Measurements from ENCODE around the gene CAPN14. TPM values are rescaled to one million over a fixed set of nuclear protein-coding genes. Genes with fewer than 3 reads are reported as not detected.

CAPN14 gene
- polyA plus RNA-seq, 2 donors: 72.7 to 141 TPM

DNA sequence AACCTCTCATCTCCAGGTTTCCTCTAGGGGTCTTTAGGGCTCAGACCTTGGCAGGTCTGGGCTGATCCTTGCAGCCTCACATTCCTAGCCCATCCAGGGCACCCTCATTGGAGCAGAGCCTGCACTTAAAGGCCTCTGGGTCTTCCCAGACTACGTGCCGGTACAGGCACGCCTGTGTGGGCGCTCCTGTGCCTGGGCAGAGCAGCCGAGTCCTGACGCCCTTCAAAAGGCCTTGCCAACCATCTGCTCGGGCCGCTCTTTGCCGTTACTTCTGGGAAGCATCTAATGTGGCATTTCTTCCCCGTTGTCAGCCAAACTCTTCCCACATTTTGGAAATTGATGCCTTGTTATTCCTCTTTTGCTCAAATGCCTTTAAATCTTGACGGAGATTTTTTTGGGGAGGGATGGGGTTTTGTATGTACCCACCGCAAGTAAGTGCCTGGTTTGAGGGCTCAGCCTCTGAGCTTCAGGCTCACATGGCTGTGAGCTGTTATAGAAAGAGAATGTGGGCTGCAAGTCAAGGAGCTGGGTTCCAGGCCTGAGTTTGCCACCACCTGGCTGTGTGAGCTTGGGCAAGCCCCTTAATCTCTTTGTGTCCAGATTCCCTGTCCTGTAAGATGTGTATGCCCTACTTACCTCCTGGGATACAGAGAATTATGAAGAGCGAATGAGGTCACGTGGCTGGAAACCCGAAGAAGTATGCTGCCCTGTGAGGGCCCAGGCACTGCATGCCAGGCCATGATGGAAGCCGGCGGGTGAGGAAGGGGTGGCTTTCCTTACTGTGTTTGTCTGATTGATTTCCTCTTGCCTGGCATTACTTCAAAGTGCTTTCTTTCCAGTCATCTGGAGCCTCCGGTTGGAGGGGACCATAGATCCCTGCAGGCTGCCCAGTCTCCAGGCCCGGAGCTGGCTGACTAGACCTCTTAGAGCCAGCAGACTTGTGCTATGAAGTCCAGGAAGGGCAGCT lies 37.2 kb upstream of the CAPN14 start:
- Histone ChIP-seq H3K27me3 (ENCODE audit: control insufficient read depth in 1 of 2, insufficient read depth in 2 of 2, low read length in 2 of 2) (no peaks in the 10 kb centered on the region), H3K36me3 (ENCODE audit: control insufficient read depth in 2 of 2, insufficient read depth in 2 of 2, low read length in 1 of 2) (peaks cover 0 to 13% of the 10 kb centered on the region in 2 donors), H3K4me3 (ENCODE audit: low read depth in 1 of 2, low read length in 2 of 2) (peak overlapping the region; percentile 12 to 26), H3K27ac (ENCODE audit: low read depth in 2 of 2, low read length in 1 of 2) (peak overlapping the region; percentile 73 to 91), H3K4me1 (ENCODE audit: control insufficient read depth in 2 of 2, insufficient read depth in 2 of 2, low read length in 1 of 2) (peaks cover 6 to 33% of the 10 kb centered on the region in 2 donors), H3K9me3 (ENCODE audit: control insufficient read depth in 2 of 2, insufficient read depth in 1 of 2, low read depth in 1 of 2, low read length in 1 of 2) (no peaks in the 10 kb centered on the region)
- WGBS, 2 donors: 59 to 72% methylated on average over 19 of the region's 19 CpGs

DNA sequence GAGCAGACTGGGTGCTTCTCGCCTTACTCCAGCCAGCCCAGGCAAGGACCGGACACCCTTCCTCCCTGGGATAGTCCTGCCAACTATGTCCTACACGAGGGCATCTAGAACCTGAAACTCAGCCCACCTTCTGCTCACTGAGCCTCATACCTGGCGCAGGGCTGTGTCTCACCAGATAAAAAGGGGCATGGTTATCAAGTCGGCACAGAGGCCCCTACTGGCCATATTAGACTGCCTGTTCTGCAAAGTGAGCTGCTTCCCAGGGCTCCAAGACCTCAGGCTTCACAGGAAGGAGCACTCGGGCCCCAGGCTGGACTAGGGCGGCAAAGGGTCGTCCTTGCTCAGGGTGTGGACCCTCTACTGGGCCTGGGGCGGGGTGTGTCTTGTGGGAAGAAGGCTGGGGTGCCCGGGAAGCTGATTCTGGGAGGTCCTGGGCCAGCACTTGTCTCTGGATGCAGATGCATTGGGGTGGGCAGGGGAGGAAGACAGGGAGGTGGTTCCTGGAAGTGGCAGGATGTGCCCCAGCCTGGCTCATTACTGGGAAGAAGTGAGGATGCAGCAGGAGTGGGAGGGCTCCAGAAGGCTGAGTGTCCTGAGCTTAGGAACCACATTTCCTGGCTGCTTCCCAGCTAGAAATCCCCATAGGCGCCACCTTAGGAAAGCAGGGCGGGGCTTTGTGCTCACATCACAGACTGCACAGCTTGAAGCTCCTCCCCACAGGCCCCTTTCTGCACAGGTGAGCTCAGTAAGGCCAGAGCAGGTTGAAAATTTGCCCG lies 36.2 kb upstream of the CAPN14 start:
- WGBS, 2 donors: 49 to 63% methylated on average over 13 of the region's 13 CpGs
- peak overlapping the region; percentile 73 to 85 for H3K27ac ChIP-seq (ENCODE audit: low read depth in 2 of 2, low read length in 1 of 2)
- no peaks in the 10 kb centered on the region for H3K27me3 ChIP-seq (ENCODE audit: control insufficient read depth in 1 of 2, insufficient read depth in 2 of 2, low read length in 2 of 2)
- H3K4me1 ChIP-seq (ENCODE audit: control insufficient read depth in 2 of 2, insufficient read depth in 2 of 2, low read length in 1 of 2): peaks cover 6 to 38% of the 10 kb centered on the region in 2 donors
- peak overlapping the region; percentile 12 to 26 for H3K4me3 ChIP-seq (ENCODE audit: low read depth in 1 of 2, low read length in 2 of 2)
- H3K9me3 ChIP-seq (ENCODE audit: control insufficient read depth in 2 of 2, insufficient read depth in 1 of 2, low read depth in 1 of 2, low read length in 1 of 2): no peaks in the 10 kb centered on the region
- H3K36me3 ChIP-seq (ENCODE audit: control insufficient read depth in 2 of 2, insufficient read depth in 2 of 2, low read length in 1 of 2): peaks cover 0 to 17% of the 10 kb centered on the region in 2 donors

DNA sequence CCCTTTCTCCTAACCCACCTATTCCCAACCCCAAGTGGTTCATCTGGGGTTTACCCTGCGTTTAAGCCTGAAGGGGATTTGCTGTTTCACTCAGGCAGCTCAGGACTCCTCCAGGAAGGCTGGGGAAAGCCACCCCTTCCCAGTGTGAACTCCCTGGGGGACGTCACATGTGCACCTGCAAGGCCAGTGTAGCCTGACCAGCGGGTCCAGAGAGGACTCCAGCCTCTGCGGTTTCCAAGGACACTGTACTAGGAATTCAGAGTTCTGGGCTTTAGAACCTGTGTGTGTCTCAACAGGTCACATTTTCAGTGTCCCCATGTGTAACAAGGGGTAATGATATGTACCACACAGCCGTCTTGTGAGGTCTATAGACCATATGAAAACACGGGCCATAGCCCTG lies 34.5 kb upstream of the CAPN14 start:
- Histone ChIP-seq H3K27me3 (ENCODE audit: control insufficient read depth in 1 of 2, insufficient read depth in 2 of 2, low read length in 2 of 2) (no peaks in the 10 kb centered on the region), H3K4me3 (ENCODE audit: low read depth in 1 of 2, low read length in 2 of 2) (no peak overlapping the region), H3K4me1 (ENCODE audit: control insufficient read depth in 2 of 2, insufficient read depth in 2 of 2, low read length in 1 of 2) (peaks cover 6 to 28% of the 10 kb centered on the region in 2 donors), H3K36me3 (ENCODE audit: control insufficient read depth in 2 of 2, insufficient read depth in 2 of 2, low read length in 1 of 2) (peaks cover 0 to 13% of the 10 kb centered on the region in 2 donors), H3K9me3 (ENCODE audit: control insufficient read depth in 2 of 2, insufficient read depth in 1 of 2, low read depth in 1 of 2, low read length in 1 of 2) (no peaks in the 10 kb centered on the region), H3K27ac (ENCODE audit: low read depth in 2 of 2, low read length in 1 of 2) (peak overlapping the region in 1 of 2 donors; percentile 43)
- WGBS, 2 donors: 84 to 89% methylated on average over 6 of the region's 6 CpGs

DNA sequence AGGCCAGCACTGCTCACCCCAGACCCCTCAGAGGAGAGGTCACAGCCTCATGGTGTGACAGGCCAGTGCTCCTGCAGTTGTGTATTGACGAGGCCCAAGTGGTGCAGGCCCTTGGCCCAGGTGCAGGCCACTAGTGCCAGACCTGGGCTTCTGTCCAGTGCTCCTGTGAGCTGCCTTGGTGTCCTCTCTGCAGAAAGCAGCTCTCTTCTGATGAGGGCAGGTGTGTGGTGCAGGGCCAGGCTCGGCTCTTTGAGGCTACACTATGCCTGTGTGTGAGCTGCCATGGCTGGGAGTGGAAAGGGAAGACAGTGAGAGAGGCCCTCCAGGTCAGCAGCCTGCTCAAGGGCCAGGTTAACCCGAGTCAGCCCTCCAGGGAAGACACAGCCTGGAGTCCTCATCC lies 33.7 kb upstream of the CAPN14 start:
- H3K36me3 ChIP-seq (ENCODE audit: control insufficient read depth in 2 of 2, insufficient read depth in 2 of 2, low read length in 1 of 2): peaks cover 0 to 13% of the 10 kb centered on the region in 2 donors
- H3K9me3 ChIP-seq (ENCODE audit: control insufficient read depth in 2 of 2, insufficient read depth in 1 of 2, low read depth in 1 of 2, low read length in 1 of 2): no peaks in the 10 kb centered on the region
- H3K27ac ChIP-seq (ENCODE audit: low read depth in 2 of 2, low read length in 1 of 2): peak overlapping the region in 1 of 2 donors; percentile 44
- H3K27me3 ChIP-seq (ENCODE audit: control insufficient read depth in 1 of 2, insufficient read depth in 2 of 2, low read length in 2 of 2): no peaks in the 10 kb centered on the region
- WGBS, 2 donors: 78 to 87% methylated on average over 3 of the region's 3 CpGs
- H3K4me3 ChIP-seq (ENCODE audit: low read depth in 1 of 2, low read length in 2 of 2): no peak overlapping the region
- peaks cover 4 to 22% of the 10 kb centered on the region in 2 donors for H3K4me1 ChIP-seq (ENCODE audit: control insufficient read depth in 2 of 2, insufficient read depth in 2 of 2, low read length in 1 of 2)

DNA sequence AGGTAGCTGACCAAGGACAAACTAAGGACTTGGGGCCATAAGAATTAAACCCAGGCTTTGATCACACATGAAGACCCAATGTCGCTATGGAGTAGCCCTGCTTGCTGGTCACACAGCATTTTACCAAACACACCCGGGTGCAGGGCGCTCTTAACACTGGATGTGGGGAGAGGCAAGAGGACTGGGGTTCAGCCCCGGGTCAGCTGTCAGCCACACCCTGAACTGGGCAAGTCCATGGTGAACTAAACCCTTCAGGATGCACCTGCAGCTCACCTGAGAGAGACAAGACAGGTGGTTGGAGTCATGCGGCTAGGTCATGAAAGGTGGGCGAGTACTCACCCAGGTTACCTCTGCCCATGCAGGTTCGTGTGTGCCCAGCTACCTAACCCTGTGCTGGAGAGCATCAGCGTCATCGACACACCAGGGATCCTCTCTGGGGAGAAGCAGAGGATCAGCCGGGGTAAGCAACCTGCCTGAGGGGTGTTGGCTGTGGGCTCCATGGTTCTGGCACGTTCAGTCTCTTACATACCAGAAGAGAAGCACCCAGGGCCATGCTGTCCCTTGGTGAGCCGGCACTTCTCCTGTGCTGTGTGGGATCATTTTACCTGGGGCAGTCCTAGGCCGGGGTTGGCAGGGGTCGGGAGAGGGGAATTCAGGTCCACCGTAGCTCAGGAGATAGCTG lies 31.8 kb upstream of the CAPN14 start:
- Histone ChIP-seq H3K36me3 (ENCODE audit: control insufficient read depth in 2 of 2, insufficient read depth in 2 of 2, low read length in 1 of 2) (peaks cover 0 to 17% of the 10 kb centered on the region in 2 donors), H3K27ac (ENCODE audit: low read depth in 2 of 2, low read length in 1 of 2) (peak overlapping the region in 1 of 2 donors; percentile 62), H3K27me3 (ENCODE audit: control insufficient read depth in 1 of 2, insufficient read depth in 2 of 2, low read length in 2 of 2) (no peaks in the 10 kb centered on the region), H3K4me1 (ENCODE audit: control insufficient read depth in 2 of 2, insufficient read depth in 2 of 2, low read length in 1 of 2) (peaks cover 4 to 16% of the 10 kb centered on the region in 2 donors), H3K4me3 (ENCODE audit: low read depth in 1 of 2, low read length in 2 of 2) (peak overlapping the region; percentile 7 to 20), H3K9me3 (ENCODE audit: control insufficient read depth in 2 of 2, insufficient read depth in 1 of 2, low read depth in 1 of 2, low read length in 1 of 2) (no peaks in the 10 kb centered on the region)
- 68 to 86% methylated on average over 15 of the region's 15 CpGs for WGBS, 2 donors

DNA sequence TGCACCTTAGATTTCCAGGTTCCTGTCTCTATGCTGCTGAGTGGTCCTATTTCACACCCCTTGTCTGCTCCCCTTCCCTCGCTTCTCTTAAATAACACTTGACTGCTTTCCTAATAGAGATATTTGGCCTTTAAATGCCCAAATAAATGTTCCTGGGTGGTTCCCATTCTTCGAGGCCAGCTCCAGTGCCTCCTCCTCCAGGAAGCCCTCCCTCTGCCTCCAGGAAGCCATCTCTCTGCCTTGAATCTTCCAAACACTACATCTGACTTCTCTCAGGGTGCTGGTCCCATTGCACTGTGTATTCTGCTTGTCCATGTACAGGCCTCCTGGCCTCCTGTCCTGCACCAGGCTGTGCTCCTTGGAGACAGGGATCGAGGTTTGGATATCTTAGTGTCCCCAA lies 30.8 kb upstream of the CAPN14 start:
- Histone ChIP-seq H3K27ac (ENCODE audit: low read depth in 2 of 2, low read length in 1 of 2) (no peak overlapping the region), H3K4me3 (ENCODE audit: low read depth in 1 of 2, low read length in 2 of 2) (no peak overlapping the region), H3K9me3 (ENCODE audit: control insufficient read depth in 2 of 2, insufficient read depth in 1 of 2, low read depth in 1 of 2, low read length in 1 of 2) (no peaks in the 10 kb centered on the region), H3K27me3 (ENCODE audit: control insufficient read depth in 1 of 2, insufficient read depth in 2 of 2, low read length in 2 of 2) (no peaks in the 10 kb centered on the region), H3K4me1 (ENCODE audit: control insufficient read depth in 2 of 2, insufficient read depth in 2 of 2, low read length in 1 of 2) (peaks cover 0 to 10% of the 10 kb centered on the region in 2 donors), H3K36me3 (ENCODE audit: control insufficient read depth in 2 of 2, insufficient read depth in 2 of 2, low read length in 1 of 2) (peaks cover 0 to 19% of the 10 kb centered on the region in 2 donors)
- WGBS, 2 donors: 89 to 92% methylated on average over 3 of the region's 3 CpGs

DNA sequence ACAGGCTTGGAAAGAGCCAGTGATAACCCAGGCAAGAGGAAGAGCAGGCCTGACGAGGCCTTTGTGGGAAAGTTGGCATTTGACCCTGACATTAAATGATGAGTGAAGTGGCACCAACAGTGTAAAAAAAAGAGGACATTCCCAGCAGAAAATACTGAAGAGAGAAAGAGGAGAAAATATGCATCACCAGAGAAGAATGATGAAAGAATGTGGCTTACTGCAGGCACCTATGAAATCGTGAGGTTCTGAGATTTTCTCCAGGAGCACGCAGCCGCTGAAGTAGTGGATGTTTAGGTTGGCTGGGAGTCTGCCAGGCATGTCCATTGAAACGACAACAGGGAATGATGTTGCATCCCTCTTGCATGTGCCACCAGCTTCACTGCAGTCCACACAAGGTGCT lies 30.4 kb upstream of the CAPN14 start:
- H3K4me3 ChIP-seq (ENCODE audit: low read depth in 1 of 2, low read length in 2 of 2): no peak overlapping the region
- peaks cover 0 to 19% of the 10 kb centered on the region in 2 donors for H3K36me3 ChIP-seq (ENCODE audit: control insufficient read depth in 2 of 2, insufficient read depth in 2 of 2, low read length in 1 of 2)
- no peaks in the 10 kb centered on the region for H3K9me3 ChIP-seq (ENCODE audit: control insufficient read depth in 2 of 2, insufficient read depth in 1 of 2, low read depth in 1 of 2, low read length in 1 of 2)
- H3K27ac ChIP-seq (ENCODE audit: low read depth in 2 of 2, low read length in 1 of 2): no peak overlapping the region
- WGBS, 2 donors: 77 to 81% methylated on average over 5 of the region's 5 CpGs
- H3K27me3 ChIP-seq (ENCODE audit: control insufficient read depth in 1 of 2, insufficient read depth in 2 of 2, low read length in 2 of 2): no peaks in the 10 kb centered on the region
- H3K4me1 ChIP-seq (ENCODE audit: control insufficient read depth in 2 of 2, insufficient read depth in 2 of 2, low read length in 1 of 2): peaks cover 0 to 8% of the 10 kb centered on the region in 2 donors

DNA sequence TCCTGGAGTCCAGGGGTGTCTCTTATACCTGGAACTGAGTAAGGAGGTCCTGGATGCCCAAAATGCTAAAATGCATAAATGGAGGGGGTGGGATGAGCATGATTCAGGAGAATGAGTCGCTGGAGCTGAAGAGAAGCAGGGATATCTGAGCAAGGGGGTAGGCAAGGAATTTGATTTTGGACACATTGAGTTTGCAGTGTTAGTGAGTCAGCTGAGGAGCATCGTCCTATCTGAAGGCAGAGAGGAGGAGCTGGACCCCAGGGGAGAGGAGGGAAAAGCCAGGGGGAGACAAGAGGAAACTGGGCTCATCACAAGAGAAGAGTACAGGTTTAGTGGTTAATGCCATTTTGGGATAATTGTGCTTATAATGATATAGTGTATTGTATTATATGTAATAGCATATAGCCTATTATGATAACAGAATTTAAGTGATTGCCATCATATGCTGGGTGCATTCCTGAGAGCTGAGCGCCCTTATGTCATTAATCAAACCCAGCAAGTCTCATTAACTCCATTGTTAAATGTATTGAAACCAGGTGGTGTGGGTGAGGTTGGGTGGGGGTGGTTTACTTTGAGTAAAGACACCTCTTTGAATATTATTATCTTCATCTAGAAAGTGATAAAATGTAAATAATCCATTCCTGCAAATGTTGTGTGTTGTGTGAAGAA lies 29.0 kb upstream of the CAPN14 start:
- no peaks in the 10 kb centered on the region for H3K27me3 ChIP-seq (ENCODE audit: control insufficient read depth in 1 of 2, insufficient read depth in 2 of 2, low read length in 2 of 2)
- peaks cover 0 to 19% of the 10 kb centered on the region in 2 donors for H3K36me3 ChIP-seq (ENCODE audit: control insufficient read depth in 2 of 2, insufficient read depth in 2 of 2, low read length in 1 of 2)
- H3K4me3 ChIP-seq (ENCODE audit: low read depth in 1 of 2, low read length in 2 of 2): no peak overlapping the region
- H3K9me3 ChIP-seq (ENCODE audit: control insufficient read depth in 2 of 2, insufficient read depth in 1 of 2, low read depth in 1 of 2, low read length in 1 of 2): no peaks in the 10 kb centered on the region
- WGBS, 2 donors: 82 to 87% methylated on average over 3 of the region's 3 CpGs
- no peak overlapping the region for H3K27ac ChIP-seq (ENCODE audit: low read depth in 2 of 2, low read length in 1 of 2)
- H3K4me1 ChIP-seq (ENCODE audit: control insufficient read depth in 2 of 2, insufficient read depth in 2 of 2, low read length in 1 of 2): peaks cover 0 to 12% of the 10 kb centered on the region in 2 donors

DNA sequence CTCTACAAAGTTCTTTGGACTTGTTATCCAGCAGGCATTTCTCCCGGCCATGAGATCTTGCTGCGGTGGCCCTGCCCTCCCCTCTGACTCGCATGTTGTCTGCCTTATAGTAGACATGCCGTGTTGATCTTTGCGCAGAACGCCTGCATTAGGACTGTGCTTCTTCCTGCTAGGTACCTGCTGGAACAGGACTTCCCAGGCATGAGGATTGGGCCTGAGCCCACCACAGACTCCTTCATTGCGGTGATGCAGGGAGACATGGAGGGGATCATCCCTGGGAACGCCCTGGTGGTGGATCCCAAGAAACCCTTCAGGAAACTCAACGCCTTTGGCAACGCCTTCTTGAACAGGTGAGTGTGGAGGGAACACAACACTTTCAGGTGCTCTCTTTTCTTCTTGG lies 26.8 kb upstream of the CAPN14 start:
- WGBS, 2 donors: 96% methylated on average over 10 of the region's 10 CpGs
- no peaks in the 10 kb centered on the region for H3K9me3 ChIP-seq (ENCODE audit: control insufficient read depth in 2 of 2, insufficient read depth in 1 of 2, low read depth in 1 of 2, low read length in 1 of 2)
- H3K4me3 ChIP-seq (ENCODE audit: low read depth in 1 of 2, low read length in 2 of 2): no peak overlapping the region
- no peaks in the 10 kb centered on the region for H3K27me3 ChIP-seq (ENCODE audit: control insufficient read depth in 1 of 2, insufficient read depth in 2 of 2, low read length in 2 of 2)
- H3K4me1 ChIP-seq (ENCODE audit: control insufficient read depth in 2 of 2, insufficient read depth in 2 of 2, low read length in 1 of 2): peaks cover 3 to 20% of the 10 kb centered on the region in 2 donors
- peaks cover 0 to 7% of the 10 kb centered on the region in 2 donors for H3K36me3 ChIP-seq (ENCODE audit: control insufficient read depth in 2 of 2, insufficient read depth in 2 of 2, low read length in 1 of 2)
- no peak overlapping the region for H3K27ac ChIP-seq (ENCODE audit: low read depth in 2 of 2, low read length in 1 of 2)

Data from esophagus (tissue), 2 donors.